Hepatocyte (in vitro differentiated cells): ENCODE results near the gene OCEL1. TPM values are rescaled to one million over a fixed set of nuclear protein-coding genes. Genes with fewer than 3 reads are reported as not detected.

ENCODE experiments used
- DNase-seq: peaks from one replicate; pipeline ENCODE4 v3.0.0-alpha.2; 2016; ENCODE audit warnings: low spot score
- H2AFZ ChIP-seq: fragments of 200-600 bp; sonication (generic); 2 replicates; pipeline ENCODE4 v1.6.0; 2016; ENCODE audit warnings: antibody characterized with exemption, mild to moderate bottlenecking
- H3K27ac ChIP-seq: fragments of 200-600 bp; sonication (generic); 2 replicates; pipeline ENCODE4 v1.5.1; 2016; ENCODE audit warnings: mild to moderate bottlenecking
- H3K27me3 ChIP-seq: fragments of 200-600 bp; sonication (generic); 2 replicates; pipeline ENCODE4 v1.6.1; 2016
- H3K36me3 ChIP-seq: fragments of 200-600 bp; sonication (generic); replicated peaks from 2 replicates; pipeline ENCODE4 v1.5.1; 2016; ENCODE audit warnings: low read depth; ENCODE audit not compliant: insufficient read depth
- H3K4me1 ChIP-seq: fragments of 200-600 bp; sonication (generic); 2 replicates; pipeline ENCODE4 v1.5.1; 2016; ENCODE audit warnings: mild to moderate bottlenecking, moderate library complexity; ENCODE audit not compliant: insufficient read depth
- H3K4me2 ChIP-seq: fragments of 200-600 bp; sonication (generic); 2 replicates; pipeline ENCODE4 v1.6.0; 2016
- H3K4me3 ChIP-seq: fragments of 200-600 bp; sonication (generic); 2 replicates; pipeline ENCODE4 v1.5.1; 2016; ENCODE audit warnings: mild to moderate bottlenecking
- H3K79me2 ChIP-seq: fragments of 200-600 bp; sonication (generic); 2 replicates; pipeline ENCODE4 v1.6.0; 2017; ENCODE audit warnings: mild to moderate bottlenecking
- H3K9me2 ChIP-seq: fragments of 200-600 bp; sonication (generic); replicated peaks from 2 replicates; pipeline ENCODE4 v1.6.0; 2017; ENCODE audit warnings: mild to moderate bottlenecking; ENCODE audit not compliant: insufficient read depth
- H3K9me3 ChIP-seq: fragments of 200-600 bp; sonication (generic); 2 replicates; pipeline ENCODE4 v1.5.1; 2016; ENCODE audit warnings: low read depth, mild to moderate bottlenecking
- H4K20me1 ChIP-seq: fragments of 200-600 bp; sonication (generic); 2 replicates; pipeline ENCODE4 v1.6.0; 2016; ENCODE audit warnings: mild to moderate bottlenecking; ENCODE audit not compliant: insufficient read depth, poor library complexity, severe bottlenecking
- EZH2 ChIP-seq: fragments of 200-600 bp; sonication (generic); IDR thresholded peaks from 2 replicates; pipeline ENCODE4 v1.6.1; 2016; ENCODE audit warnings: antibody characterized with exemption, mild to moderate bottlenecking, borderline replicate concordance
- EZH2phosphoT487 ChIP-seq: fragments of 200-600 bp; sonication (generic); IDR thresholded peaks from one replicate; pipeline ENCODE4 v1.6.1; 2018; ENCODE audit warnings: antibody characterized with exemption, mild to moderate bottlenecking, low read depth, moderate library complexity; ENCODE audit not compliant: unreplicated experiment, severe bottlenecking
- WGBS: methylation state at CpG from one replicate; pipeline ENCODE4 v1.1.6; 2016; ENCODE audit warnings: low lambda C conversion rate; ENCODE audit errors: missing lambda C conversion rate; 5-methylcytosine and 5-hydroxymethylcytosine counted together
- polyA plus RNA-seq: library from polyadenylated mRNA; unstranded; fragments of >200 nt; fragmentation: Nextera tagmentation; extraction: Ambion mirVana; gene quantifications from 2 replicates; pipeline ENCODE4 v1.2.1, GENCODE V29; 2016
- total RNA-seq: library from RNA; depleted of rRNA; stranded (reverse); fragments of >200 nt; gene quantifications from 2 replicates; pipeline ENCODE4 v1.2.3, GENCODE V29; 2014
- TF ChIP-seq, protein P1 (sequence below): fragments of 200-600 bp; sonication (generic); IDR thresholded peaks from 2 replicates; pipeline ENCODE4 v1.5.1; 2016; ENCODE audit warnings: antibody characterized with exemption, mild to moderate bottlenecking; ENCODE audit not compliant: poor library complexity

The OCEL1 gene
- total and polyA plus RNA-seq, 2 experiments from 2014 or later: 9.5 to 47.7 TPM

DNA sequence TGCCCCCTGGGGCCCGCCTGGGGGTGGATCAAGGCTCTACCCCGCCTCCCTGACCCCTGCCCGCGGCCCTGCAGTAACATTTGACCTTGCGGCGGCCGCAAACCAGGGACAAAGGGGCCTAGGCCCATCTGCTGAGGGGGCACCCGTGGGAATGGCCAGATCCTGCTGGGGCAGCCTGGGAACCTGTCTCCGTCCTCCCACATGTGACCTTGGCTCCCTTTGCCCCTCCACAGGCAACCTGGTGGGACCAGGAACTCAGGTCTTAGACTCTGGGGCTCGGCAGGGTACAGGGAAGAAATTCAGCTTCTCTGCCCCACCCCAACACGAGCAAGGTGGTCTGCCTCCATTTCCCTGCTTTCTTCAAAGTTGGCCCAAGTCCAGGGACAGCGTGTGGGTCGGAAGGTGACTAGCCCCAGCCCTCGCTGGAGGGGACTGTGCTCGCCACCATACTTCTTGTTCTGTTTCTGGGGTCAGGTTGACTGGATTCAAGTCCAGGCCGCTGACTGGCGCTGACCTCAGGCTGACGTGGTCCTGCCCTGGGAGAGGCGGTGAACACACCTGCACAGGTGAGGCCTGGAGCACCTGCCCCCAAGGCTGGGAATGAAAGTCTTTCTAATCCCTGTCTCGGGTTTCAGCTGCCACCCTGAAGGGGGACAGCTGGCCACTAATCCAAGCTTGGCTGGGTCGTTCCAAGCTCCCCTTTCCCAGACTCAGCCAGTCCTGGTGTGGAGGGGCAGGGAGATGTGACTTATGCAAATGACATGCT lies 22.2 kb downstream of the OCEL1 start:
- 52% methylated on average over 21 of the region's 21 CpGs for WGBS
- DNase-seq: no peak
- Histone ChIP-seq H2AFZ (no peak overlapping the region), H3K9me3 (no peaks in the 10 kb centered on the region), H3K4me2 (peak overlapping the region; percentile 90), H3K79me2 (peaks cover 21% of the 10 kb centered on the region), H3K4me1 (peaks cover 33% of the 10 kb centered on the region), H3K36me3 (no peaks in the 10 kb centered on the region), H3K27ac (peak overlapping the region; percentile 95), H3K4me3 (no peak overlapping the region), H4K20me1 (peaks cover 8% of the 10 kb centered on the region), H3K9me2 (no peaks in the 10 kb centered on the region), H3K27me3 (no peaks in the 10 kb centered on the region)
- TF ChIP-seq EZH2 (no peak), EZH2phosphoT487 (no peak)
- TF ChIP-seq, protein P1, sequence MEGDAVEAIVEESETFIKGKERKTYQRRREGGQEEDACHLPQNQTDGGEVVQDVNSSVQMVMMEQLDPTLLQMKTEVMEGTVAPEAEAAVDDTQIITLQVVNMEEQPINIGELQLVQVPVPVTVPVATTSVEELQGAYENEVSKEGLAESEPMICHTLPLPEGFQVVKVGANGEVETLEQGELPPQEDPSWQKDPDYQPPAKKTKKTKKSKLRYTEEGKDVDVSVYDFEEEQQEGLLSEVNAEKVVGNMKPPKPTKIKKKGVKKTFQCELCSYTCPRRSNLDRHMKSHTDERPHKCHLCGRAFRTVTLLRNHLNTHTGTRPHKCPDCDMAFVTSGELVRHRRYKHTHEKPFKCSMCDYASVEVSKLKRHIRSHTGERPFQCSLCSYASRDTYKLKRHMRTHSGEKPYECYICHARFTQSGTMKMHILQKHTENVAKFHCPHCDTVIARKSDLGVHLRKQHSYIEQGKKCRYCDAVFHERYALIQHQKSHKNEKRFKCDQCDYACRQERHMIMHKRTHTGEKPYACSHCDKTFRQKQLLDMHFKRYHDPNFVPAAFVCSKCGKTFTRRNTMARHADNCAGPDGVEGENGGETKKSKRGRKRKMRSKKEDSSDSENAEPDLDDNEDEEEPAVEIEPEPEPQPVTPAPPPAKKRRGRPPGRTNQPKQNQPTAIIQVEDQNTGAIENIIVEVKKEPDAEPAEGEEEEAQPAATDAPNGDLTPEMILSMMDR: no peak

DNA sequence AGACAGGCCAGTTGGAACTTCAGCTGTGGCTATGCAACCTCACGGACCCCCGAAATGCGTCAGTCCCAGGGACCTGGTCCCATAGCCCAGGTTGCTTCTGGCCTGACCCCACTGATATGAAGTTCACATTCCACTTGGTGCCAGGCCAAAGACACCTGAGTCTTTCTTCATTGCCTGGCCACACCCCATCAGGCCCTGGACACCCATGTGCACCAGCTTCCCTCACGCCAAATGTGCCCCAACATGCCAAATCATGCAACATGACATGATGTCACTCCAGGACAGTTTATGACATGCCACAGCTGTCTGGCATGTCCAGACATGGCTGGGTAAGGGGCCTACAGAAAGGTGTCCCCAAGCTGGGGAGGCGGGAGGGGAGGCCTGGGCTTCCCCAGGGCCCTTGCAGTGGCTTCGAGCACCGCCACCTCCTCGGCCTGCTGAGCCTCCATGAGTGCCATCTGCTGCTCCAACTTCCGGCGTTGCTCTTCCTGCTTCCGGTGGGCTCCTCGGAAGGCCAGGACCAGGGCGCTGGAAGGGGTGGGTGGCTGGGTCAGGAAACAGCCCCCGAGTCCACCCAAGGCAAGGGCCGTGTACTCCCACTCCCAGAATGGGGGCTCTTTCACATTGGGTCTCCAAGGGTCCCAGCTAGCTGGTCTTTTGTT lies 24.0 kb downstream of the OCEL1 start:
- peaks cover 28% of the 10 kb centered on the region for H3K4me1 ChIP-seq
- peaks cover 3% of the 10 kb centered on the region for H3K79me2 ChIP-seq
- H3K4me3 ChIP-seq: no peak overlapping the region
- no peak for DNase-seq
- no peak overlapping the region for H3K4me2 ChIP-seq
- H3K9me2 ChIP-seq: no peaks in the 10 kb centered on the region
- peak overlapping the region; percentile 85 for H3K27ac ChIP-seq
- no peaks in the 10 kb centered on the region for H3K27me3 ChIP-seq
- no peak overlapping the region for H2AFZ ChIP-seq
- no peaks in the 10 kb centered on the region for H3K36me3 ChIP-seq
- 94% methylated on average over 15 of the region's 15 CpGs for WGBS
- no peaks in the 10 kb centered on the region for H3K9me3 ChIP-seq
- TF ChIP-seq EZH2 (no peak), EZH2phosphoT487 (no peak)
- TF ChIP-seq, protein P1: no peak
- no peaks in the 10 kb centered on the region for H4K20me1 ChIP-seq

DNA sequence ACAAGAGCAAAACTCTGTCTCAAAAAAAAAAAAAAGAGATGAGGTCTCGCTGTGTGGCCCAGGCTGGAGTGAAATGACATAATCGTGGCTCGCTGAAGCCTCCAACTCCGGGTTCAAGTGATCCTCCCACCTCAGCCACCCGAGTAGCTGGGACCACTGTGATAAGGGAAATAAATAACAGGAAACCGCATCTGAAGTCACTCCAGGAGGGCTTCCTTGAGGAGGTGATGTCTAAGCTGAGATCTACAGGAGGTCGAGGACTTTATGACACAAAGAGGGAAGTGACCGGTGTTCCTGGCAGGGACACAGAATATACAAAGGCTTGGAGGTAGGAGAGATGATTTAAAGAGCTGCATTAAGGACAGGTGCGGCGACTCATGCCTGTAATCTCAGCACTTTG lies 28.6 kb downstream of the OCEL1 start:
- Histone ChIP-seq H2AFZ (no peak overlapping the region), H3K4me2 (no peak overlapping the region), H4K20me1 (no peaks in the 10 kb centered on the region), H3K9me3 (no peaks in the 10 kb centered on the region), H3K4me3 (no peak overlapping the region), H3K9me2 (no peaks in the 10 kb centered on the region), H3K4me1 (no peaks in the 10 kb centered on the region), H3K79me2 (no peaks in the 10 kb centered on the region), H3K36me3 (no peaks in the 10 kb centered on the region), H3K27ac (no peak overlapping the region), H3K27me3 (no peaks in the 10 kb centered on the region)
- 89% methylated on average over 10 of the region's 10 CpGs for WGBS
- no peak for TF ChIP-seq EZH2phosphoT487
- no peak for DNase-seq

DNA sequence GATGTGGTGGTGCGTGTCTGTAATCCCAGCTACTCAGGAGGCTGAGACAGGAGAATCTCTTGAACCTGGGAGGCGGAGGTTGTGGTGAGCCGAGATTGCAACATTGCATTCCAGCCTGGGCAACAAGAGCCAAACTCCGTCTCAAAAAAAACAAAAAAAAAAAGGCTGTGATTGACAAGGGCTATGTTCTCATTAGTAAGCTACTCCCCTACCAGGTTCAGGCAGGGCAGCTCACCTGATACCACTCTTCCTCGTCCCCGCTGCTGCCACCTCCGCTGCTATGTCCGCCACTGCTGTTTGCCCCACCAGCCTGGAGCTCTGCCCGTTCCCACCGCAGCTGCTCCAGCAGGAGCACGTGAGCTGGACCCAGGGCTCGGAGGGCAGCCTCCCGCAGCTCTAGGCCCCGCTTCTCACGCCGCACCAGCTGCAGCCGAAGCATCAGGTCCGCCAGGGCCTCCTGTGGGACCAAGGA lies 29.2 kb downstream of the OCEL1 start:
- H3K27ac ChIP-seq: no peak overlapping the region
- no peaks in the 10 kb centered on the region for H3K9me2 ChIP-seq
- H3K27me3 ChIP-seq: no peaks in the 10 kb centered on the region
- H4K20me1 ChIP-seq: no peaks in the 10 kb centered on the region
- no peaks in the 10 kb centered on the region for H3K79me2 ChIP-seq
- no peaks in the 10 kb centered on the region for H3K36me3 ChIP-seq
- TF ChIP-seq EZH2phosphoT487 (no peak), EZH2 (no peak)
- TF ChIP-seq, protein P1: no peak
- H3K4me1 ChIP-seq: no peaks in the 10 kb centered on the region
- no peak overlapping the region for H3K4me3 ChIP-seq
- H3K4me2 ChIP-seq: no peak overlapping the region
- peak; percentile 25 for DNase-seq
- no peak overlapping the region for H2AFZ ChIP-seq
- 85% methylated on average over 17 of the region's 18 CpGs for WGBS
- no peaks in the 10 kb centered on the region for H3K9me3 ChIP-seq
